ENCODE data around the gene CIAO3. TPM values are rescaled to one million over a fixed set of nuclear protein-coding genes. Genes with fewer than 3 reads are reported as not detected.

Gene CIAO3
- total RNA-seq, 4 donors from 2014 or later = 39.8 to 53.2 (median 45.6) TPM

DNA sequence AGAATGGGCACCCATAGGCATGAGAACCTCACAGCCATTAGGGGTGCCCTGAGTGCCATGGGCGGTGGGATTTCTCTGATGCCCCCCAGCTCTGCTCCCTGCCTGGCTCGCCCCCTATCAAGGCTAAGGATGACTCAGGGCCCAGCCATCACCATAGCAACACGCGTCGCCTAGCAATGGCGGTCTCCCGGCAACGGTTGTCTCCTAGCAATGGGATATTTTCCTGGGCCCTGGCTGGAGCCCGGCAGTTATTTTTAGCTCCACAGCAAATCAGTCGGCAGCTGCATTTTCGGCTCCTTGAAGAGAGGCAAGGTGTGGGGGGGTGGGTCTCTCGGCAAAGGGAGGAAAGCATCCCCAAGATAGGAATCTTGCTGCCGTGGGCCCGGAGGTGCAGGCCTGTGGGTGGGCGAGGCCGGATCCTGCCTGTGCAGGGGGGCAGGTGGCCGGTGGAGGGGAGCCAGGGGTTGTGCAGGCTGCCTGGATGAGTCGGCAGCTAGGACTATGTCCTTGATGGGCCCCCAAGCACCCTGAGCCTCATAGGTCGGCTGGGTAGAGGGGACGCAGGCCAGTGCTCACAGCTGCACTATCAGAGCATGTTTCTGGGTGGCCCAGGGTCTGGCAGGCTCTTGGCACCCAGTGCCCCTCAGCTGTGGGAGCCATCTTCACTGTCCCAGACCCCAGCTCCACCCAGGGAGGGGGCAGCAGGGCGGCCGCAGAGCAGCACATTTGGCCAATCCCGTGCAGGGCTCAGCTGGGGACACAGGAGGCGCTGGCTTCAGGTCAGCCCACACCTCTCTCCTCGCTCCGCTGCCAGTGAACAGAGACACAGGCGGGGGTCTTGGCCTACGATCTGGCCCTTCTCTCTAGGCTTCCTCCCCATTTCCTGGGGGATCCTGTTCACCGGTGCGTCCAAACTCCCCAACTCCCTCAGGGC lies 31.0 kb downstream of the CIAO3 start:
- no peak for DNase-seq (ENCODE audit: low spot score in 2 of 2)
- no peak for TF ChIP-seq EP300 (IDR thresholded peaks at IDR 0.05)
- TF ChIP-seq, protein P1, sequence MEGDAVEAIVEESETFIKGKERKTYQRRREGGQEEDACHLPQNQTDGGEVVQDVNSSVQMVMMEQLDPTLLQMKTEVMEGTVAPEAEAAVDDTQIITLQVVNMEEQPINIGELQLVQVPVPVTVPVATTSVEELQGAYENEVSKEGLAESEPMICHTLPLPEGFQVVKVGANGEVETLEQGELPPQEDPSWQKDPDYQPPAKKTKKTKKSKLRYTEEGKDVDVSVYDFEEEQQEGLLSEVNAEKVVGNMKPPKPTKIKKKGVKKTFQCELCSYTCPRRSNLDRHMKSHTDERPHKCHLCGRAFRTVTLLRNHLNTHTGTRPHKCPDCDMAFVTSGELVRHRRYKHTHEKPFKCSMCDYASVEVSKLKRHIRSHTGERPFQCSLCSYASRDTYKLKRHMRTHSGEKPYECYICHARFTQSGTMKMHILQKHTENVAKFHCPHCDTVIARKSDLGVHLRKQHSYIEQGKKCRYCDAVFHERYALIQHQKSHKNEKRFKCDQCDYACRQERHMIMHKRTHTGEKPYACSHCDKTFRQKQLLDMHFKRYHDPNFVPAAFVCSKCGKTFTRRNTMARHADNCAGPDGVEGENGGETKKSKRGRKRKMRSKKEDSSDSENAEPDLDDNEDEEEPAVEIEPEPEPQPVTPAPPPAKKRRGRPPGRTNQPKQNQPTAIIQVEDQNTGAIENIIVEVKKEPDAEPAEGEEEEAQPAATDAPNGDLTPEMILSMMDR (IDR thresholded peaks at IDR 0.05) = no peak
- TF ChIP-seq POLR2A (IDR thresholded peaks at IDR 0.05) = no peak
- Histone ChIP-seq H3K36me3 (no peaks in the 10 kb centered on the region), H3K27me3 (peaks cover 2 to 61% of the 10 kb centered on the region in 2 donors), H3K4me3 (no peak overlapping the region), H3K27ac (no peak overlapping the region), H3K9me3 (no peaks in the 10 kb centered on the region), H3K4me1 (peaks cover 0 to 54% (median 13%) of the 10 kb centered on the region in 4 donors)
- 17 to 20% methylated on average over 19 to 29 of the region's 30 CpGs for WGBS, 2 donors

DNA sequence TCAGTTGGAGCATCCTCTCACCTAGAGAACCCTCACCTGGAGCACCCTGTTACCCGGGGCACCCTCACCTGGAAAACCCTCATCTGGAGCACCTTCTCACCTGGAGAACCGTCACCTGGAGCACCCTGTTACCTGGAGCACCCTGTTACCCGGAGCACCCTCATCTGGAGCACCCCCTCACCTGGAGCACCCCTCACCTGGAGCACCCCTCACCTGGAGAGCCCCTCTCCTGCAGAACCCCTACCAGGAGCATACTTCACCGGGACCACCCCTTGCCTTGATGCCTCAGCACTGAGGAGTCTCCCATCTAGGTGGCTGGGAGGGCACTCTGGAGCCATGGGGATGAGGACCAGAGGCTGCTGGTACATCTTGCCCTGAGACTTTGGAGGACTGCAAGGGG lies 31.8 kb downstream of the CIAO3 start:
- no peak for DNase-seq (ENCODE audit: low spot score in 2 of 2)
- Histone ChIP-seq H3K27me3 (peaks cover 2 to 69% of the 10 kb centered on the region in 2 donors), H3K27ac (no peak overlapping the region), H3K36me3 (no peaks in the 10 kb centered on the region), H3K9me3 (no peaks in the 10 kb centered on the region), H3K4me1 (peaks cover 0 to 49% (median 7%) of the 10 kb centered on the region in 4 donors), H3K4me3 (no peak overlapping the region)
- TF ChIP-seq POLR2A (IDR thresholded peaks at IDR 0.05) = no peak
- TF ChIP-seq, protein P1 (IDR thresholded peaks at IDR 0.05) = no peak
- TF ChIP-seq EP300 (IDR thresholded peaks at IDR 0.05) = no peak
- 79 to 90% methylated on average over 3 to 4 of the region's 4 CpGs for WGBS, 2 donors

DNA sequence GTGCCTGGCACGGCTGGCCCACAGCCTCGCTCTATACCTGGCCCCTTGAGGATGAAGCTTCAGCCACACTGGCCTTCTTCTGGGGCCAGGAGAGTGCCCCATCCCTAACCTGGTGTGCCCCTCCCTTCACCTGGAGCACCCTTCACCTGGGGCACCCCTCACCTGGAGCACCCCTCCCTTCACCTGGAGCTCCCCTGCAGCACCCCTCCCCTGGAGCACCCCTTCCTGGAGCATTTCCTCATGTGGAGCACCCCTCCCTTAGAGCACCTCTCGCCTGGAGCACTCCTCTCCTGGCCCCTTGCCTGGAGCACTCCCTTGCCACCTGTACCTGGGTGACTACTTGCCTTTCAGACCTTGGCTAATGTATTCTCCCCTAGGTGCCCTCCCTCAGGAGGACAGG lies 32.8 kb downstream of the CIAO3 start:
- 54 to 57% methylated on average over 3 of the region's 3 CpGs for WGBS, 2 donors
- TF ChIP-seq POLR2A (IDR thresholded peaks at IDR 0.05) (no peak), EP300 (IDR thresholded peaks at IDR 0.05) (no peak)
- TF ChIP-seq, protein P1 (IDR thresholded peaks at IDR 0.05) = no peak
- peaks cover 2 to 79% of the 10 kb centered on the region in 2 donors for H3K27me3 ChIP-seq

DNA sequence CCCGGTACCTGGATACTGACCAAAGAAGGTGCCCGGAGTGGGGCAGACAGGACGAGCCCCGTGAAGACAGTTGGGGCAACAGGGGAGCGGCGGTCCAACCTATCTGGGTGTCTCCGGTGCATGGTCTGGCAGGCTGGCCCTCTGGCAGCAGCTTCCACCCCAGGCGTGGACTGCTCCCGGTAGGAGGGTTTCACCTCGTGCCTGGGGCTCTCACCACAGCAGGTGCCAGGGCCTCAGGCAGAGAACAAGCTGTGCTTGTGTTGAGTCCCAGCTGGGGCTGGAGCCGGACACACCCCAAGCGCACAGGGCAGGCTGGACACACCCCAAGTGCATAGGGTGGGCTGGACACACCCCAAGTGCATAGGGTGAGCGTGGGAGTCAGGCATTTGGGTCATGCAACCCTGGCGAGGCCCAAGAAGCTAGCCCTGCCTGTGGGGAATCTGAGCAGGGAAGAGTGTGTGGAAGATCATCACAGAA lies 33.7 kb downstream of the CIAO3 start:
- 24 to 25% methylated on average over 14 of the region's 14 CpGs for WGBS, 2 donors
- Histone ChIP-seq H3K27ac (peak overlapping the region in 1 of 4 donors; percentile 50), H3K4me1 (peaks cover 0 to 47% (median 7%) of the 10 kb centered on the region in 4 donors), H3K27me3 (peaks cover 2 to 88% of the 10 kb centered on the region in 2 donors), H3K9me3 (no peaks in the 10 kb centered on the region), H3K36me3 (no peaks in the 10 kb centered on the region), H3K4me3 (peak overlapping the region in 1 of 4 donors; percentile 44)
- no peak for DNase-seq (ENCODE audit: low spot score in 2 of 2)
- TF ChIP-seq, protein P1 (IDR thresholded peaks at IDR 0.05) = no peak
- no peak for TF ChIP-seq EP300 (IDR thresholded peaks at IDR 0.05)
- no peak for TF ChIP-seq POLR2A (IDR thresholded peaks at IDR 0.05)

More for the DNA sequence above, 32.8 kb downstream of the CIAO3 start:
- no peaks in the 10 kb centered on the region for H3K36me3 ChIP-seq
- peaks cover 0 to 47% (median 7%) of the 10 kb centered on the region in 4 donors for H3K4me1 ChIP-seq
- DNase-seq (ENCODE audit: low spot score in 2 of 2) = no peak
- H3K9me3 ChIP-seq = no peaks in the 10 kb centered on the region
- no peak overlapping the region for H3K4me3 ChIP-seq
- H3K27ac ChIP-seq = no peak overlapping the region
